Measurements from ENCODE around the gene SV2C.

Gene SV2C

DNA sequence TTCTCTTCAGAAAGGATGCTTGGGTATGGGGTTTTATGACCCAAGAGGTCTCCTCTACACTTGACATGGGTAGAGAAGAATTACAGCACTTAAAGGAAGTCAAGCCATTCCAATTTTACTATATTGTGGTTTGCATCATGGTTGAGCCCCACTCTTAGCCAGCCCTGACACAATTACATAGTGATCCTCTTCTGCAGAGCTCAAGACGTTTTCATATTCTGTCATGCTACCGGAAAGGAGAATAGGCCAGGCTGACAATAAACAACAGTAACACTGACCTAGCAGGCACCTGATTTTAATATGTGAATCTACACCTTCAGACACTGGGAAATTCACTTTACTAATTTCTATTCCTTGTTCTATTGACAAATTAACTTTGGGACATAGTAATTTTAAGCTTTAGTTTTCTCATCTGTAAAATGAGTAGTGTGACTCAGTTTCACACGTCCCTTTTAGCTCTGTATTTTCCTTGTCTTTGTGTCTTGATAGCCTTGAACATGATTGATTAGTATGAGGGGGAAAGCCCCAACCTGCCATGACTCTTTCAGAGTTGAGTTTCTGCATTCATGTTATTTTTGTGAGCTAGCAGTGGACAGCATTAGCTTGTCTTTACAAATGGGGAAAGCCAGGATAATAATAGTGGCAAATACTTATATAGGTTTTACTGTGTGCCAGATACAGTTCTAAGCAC, 83.8 kb downstream of the SV2C start:
- no peak for DNase-seq

DNA sequence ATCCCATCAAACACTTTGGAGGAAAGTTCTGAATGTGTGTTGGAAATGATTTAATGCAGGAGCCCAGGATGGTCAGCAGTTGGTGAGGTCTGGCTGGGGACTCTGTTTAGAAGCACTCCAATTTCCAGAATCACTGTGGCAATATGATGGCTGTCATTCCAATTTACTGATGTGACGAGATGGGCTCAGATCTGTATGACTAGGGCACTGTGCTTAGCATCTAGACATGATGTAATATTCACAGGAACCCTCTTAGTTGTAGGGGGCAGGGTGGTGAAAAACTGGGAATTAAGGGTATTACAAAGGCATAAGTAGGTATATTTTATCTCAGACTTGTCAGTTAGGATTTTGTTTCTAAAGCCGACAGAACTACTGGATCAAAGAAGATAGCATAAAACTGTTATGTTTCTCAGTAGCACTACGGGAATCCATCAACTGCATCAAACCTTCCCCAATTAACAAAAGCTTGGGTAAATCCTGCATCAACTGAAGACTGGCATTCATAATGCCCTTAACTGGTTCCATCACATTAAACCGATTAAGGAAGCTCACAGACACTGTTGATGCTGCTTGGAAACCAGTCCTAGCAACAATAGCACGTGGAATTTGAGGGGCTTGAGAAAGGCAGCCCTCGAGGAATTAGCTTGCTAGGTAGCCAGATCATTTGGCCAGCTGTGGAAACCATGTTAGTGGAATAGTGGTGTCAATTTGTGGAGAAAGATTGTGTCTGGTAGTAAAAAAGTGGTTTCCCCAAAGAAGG, 86.1 kb downstream of the SV2C start:
- no peak for DNase-seq

DNA sequence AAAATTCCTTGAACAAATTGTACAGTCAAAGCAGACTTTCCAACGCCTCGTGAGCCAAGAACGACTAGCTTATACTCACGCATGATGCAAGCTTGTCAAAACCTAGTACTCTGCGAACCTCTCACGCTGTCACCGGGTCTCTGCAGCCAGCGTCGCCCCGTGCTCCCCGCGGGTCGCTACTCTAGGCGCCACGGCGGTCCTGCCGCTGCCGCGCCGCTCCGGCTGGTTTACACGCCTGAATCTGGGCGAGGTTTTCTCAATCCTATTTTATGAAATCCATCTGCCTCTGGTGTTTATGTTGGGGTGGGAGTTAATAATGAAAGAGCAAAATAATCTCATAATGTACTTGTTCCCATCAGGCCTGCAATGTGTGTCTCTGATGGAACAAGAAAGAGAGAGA, 90.9 kb downstream of the SV2C start:
- no peak for DNase-seq

DNA sequence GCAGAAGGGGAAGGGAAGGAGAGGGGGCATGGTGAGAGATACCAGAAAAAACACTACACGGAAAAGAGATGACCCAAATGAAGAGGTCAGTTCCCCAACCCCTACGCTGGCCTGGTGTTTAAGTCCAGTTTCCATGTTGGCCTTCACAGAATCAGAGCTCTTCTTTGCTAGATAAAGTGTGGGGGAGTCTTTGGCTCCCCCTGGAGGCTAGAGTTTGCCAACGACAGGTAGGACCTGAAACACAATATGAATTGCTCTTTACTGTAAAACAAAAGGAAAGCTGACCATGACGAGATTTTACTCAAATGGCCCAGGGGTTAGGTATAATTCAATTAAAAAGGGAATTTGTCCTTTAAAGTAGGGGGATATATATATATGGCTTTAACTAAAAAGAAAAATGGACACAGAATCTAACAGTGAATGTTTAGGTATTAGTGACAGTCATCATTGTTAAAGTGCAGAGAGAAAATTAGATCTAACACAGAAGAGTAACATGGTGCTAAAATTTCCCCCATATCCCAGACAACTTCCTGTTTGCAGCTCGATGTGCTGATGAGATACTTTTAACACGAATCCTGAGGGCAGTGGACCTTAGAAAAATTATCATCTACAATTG, 92.0 kb downstream of the SV2C start:
- DNase-seq: no peak

DNA sequence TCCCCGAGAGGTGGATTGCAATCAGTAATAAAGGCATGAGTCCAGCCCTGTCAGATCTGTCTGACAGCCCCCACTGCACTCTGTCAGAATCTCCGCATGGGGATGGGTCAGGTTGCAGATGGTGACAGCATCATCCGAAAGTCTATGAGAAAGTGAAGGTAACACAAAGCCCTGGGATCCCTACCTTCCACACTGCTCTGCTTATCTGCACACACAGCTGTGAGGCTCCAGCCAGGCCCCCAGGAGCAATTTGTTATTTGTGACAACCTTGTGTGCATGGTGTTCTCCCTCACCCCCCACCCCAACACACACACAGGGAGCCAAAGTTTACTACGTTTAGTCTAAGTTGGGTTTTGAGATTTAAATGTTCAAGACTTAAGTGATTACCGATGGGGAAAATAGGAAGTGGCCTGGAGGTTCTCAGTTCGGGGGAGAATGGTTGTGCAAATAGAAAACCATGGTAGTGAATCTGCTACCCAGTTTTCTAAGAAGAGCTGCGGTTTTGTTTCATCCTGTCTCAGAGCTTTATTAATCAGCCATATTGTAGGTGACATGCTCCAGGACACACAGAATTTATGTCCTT, 92.7 kb downstream of the SV2C start:
- DNase-seq: no peak

DNA sequence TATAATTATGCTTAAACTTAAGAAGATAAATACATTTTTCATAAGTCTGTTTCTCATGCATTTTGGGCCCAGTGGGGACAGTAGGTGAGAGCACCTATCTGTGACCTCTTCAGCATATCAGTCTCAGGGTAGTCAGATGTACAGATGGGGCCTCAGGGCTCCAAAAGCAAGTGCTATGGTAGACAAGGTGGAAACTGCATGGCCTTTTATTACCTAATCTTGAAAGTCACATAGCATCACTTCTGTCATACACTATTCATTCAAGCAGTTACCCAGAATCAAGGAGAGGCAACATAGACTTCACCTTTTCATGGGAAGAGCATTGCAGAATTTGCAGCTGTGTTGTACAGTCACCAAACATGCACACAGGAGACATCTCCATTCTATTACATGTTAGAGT, 94.8 kb downstream of the SV2C start:
- DNase-seq: no peak

DNA sequence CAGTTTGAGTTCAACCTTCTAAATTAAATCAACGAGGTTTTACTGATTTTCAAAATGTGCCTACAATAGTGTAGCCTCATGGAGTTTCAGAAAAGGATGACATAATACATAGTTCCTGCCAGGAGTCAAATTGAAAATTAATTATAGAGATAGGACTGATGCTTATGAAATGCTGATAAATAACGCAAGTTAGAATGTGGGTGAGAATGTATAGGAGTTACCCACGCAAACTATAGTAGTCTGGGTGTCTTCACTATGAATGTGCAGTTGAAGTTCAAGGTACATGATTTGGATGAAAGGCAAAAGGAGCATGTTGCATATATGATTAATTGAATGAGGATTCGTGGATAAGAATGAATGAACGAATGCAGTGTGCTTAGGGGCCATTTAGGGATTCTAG, 95.7 kb downstream of the SV2C start:
- DNase-seq: no peak

DNA sequence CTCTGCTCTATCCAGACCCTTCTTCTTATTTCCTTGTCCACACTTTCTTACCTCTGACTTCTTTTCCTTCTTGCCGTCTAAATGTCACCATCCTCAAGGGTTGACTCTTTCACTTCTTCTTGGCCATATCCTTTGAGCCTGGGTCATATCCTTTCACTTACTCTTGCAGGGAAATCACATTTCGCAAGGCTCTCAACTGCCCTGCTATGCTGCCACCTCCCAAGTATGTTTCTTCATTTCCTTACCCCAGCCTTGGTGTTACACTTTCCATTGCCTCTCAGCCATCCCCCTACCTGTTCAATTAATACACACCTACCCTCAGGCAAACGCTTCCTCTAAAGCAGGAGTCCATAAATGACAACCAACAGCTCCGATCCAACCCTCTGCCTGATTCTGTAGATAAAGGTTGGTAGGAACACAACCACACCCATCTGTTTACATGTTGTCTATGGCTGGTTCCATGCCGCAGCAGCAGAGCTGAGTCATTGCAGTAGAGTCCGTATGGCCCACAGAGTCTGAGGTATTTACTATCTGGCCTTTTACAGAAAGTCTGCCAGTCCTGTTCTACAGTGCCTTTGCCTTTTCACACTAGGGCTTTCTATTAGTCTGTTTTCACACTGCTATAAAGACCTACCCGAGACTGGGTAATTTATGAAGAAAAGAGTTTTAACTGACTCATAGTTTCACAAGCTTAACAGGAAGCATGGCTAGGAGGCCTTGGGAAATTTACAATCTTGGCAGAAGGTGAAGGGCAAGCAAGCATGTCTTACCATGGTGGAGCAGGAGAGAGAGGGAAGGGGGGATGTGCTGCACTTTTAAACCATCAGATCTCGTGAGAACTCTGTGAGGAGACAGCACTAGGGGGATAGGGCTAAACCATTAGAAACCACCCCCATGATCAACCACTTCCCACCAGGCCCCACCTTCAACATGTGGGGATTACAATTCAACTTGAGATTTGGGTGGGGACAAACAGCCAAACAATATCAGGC, 97.9 kb downstream of the SV2C start:
- peak; percentile 53 for DNase-seq

DNA sequence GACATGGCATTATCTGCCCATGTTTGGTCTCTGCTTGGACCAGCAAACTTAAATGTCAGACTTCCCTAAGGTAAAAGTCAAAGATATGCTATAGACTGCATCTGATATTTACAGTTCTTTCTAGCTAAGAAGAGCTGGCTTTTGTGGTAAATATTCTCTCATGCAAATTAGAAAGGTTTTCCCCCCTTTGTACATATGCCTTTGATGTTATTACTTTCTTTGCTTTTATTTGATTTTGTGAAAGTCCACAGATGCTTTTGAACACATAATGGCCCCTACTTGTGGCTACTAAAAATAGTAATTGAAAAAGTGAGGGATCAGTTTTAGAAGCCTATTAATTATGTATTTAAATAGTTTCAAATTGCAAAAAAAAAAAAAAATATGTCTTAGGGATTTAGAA, 104.2 kb downstream of the SV2C start:
- no peak for DNase-seq

DNA sequence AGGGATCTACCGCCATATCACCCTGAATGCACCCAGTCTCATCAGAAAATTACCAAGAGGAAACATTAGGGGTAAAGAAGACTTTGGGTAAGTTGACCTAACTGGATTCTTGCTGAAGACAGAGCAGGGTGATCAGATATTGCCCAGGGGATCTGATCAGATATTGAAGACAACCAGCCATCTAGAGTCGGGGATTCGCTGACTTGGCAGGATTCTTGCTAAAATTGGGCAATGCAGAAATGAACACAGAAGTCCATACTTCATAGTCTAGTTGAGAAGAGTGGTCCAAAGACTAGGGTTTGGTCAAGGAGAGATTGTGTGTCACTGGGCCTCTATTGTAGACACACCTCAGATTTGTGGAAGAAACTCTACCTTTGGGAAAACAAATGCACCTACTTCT, 107.2 kb downstream of the SV2C start:
- no peak for DNase-seq

DNA sequence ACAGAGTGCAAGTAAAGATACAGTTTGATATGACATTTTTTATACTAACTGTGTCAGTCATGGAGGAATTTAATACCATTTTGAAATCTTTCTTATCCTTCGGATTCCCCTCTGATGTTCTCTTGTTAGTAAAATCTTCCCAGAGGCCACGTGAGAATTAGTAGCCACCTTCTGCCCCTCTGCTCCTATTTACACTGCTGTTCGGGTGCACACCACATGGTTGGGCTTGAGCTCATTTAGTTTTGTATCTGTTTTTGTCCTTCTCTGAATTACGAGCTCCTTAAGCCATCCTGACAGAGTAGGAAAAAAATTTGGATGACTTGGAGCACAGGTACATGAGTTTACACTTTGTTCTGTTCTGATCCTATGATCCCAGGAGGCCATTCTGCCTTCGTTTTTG, 109.7 kb downstream of the SV2C start:
- DNase-seq: no peak

DNA sequence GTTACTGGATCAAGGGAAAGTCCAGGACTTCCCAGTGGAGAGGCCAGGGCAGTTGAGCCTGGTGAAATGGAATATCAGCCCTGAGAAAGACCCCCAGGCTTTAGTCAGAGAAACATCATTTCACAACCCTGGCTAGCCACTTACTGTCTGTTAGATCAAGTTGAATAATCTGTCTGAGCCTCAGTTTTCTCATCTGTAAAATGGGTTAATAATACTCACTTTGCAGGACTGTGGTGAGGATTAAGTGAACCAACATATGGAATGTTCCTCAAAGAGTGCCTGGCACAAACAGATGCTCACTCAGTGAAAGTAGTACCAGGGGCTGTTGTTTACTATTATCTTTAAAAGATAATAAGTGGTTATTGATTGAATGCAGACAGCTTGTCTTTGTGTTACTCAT, 110.5 kb downstream of the SV2C start:
- DNase-seq: no peak

DNA sequence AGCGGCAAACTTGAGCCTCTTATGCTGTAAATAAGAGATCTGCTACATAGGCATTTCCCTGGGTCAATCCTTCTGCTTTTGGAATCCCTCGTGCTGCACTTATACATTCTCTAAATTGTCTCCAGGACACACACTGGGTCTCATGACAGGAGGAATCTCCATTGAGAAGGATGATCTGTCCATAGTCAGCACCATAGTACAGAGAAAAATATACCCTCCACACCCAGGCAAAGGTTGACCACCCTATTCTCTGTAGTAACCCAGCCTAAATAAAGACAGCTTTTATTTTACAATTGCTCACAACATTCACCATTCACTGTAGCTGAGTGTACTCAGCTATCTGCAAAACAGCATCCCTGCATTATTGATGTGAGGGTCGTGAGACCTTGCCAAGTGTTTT, 111.2 kb downstream of the SV2C start:
- DNase-seq: no peak

DNA sequence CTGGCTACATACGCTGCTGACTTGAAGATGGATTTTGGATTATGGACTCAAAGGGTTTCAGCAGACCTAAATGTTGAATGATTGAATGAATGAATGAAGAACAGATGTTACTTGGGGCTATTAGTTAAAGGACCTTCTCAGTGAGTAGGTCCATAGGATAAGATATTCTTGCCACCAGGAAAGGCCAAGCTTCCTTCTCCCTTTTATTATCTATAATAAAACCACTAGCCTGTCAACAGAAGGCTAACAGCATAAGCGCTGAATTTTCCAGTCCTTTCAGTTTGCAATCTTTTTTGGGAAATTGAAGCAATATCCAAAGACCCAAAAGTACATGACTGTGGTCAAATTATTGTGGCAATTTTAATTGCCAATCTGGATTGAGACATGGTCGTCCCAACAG, 113.3 kb downstream of the SV2C start:
- no peak for DNase-seq

DNA sequence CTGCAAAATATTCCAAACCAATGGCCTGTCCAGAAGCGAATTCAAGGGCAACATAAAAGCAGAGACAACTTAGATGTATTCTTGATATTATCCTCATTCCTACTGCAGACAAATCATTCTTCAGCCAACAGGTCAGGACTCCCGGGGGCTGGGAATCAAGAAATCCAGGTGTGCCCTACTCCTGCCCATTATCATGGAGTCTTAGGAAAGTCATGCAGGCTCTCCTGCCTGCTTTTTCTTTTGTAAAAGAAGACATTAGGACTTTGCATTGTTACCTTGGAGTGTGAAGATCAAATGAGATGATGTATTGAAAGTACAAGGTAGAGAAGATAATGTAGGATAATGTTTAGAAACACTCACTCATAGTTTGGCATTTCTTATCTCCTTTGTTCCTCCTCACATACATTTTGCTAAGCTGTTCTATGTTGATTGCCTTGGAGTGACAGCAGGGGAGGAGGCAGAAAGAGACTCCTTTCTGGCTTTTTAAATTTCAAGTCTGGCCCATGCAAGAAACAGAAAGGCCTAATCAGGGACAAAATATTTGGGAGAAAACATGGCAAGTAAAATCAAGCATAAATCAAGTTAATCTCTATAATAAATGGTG, 113.8 kb downstream of the SV2C start:
- no peak for DNase-seq

DNA sequence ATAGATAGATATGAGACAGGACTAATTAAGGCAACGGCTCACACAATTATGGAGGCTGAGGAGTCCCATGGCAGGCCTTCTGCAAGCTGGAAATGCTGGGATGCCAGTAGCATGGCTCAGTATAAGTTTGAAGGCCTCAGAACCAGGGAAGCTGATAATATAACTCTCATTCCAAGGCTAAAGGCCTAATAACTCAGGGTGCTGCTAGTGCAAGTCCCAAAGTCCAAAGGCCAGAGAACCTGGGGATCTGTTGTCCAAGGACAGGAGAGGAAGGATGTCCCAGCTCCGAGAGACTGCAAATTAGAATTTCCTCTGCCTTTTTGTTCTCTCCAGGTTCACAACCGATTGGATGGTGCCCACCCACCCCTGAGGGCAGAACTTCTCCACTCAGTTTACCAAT, 114.5 kb downstream of the SV2C start:
- no peak for DNase-seq

DNA sequence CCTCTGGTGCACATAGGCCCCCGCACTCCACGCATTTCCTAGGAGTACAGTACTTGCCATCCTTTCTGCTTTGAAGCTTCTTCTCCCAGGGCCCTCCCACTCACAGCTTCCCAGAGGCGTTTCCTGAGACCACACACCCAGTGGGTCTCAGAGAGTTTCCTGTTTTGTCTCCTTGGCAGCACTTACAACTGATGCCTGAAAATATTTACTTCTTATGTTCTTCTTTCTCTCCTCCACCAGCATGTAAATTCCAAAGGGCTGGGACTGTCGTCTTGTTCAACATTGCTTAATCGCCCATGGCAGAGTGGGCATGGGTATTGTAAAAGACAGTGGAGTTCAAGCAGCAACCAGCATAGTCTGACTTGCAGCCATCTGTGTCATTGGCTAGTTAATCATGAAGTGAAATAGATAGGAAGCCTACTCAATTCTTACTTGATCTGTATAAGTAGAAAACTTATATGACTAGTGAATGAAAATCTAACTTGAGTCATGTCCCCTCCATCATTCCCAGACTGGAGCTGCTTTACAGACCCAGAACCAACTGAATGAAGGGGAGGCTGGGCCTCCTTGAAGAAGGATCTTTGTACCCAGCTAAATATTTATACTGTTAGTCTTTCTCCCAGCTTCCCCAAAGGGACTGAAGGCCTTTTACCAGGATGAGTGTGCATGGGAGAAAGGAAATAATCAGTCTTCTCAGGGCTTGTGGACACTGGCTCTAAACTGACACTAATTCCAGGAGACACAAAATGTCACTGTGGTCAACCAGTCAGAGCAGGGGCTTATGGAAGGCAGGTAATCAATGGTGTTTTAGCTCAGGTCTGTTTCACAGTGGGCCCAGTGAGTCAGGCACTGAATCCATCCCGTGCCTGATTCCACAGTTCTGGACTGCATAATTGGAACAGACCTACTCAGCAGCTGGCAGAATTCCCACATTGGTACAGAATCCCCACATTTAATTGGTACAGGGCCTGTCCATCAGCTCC, 116.4 kb downstream of the SV2C start:
- no peak for DNase-seq

DNA sequence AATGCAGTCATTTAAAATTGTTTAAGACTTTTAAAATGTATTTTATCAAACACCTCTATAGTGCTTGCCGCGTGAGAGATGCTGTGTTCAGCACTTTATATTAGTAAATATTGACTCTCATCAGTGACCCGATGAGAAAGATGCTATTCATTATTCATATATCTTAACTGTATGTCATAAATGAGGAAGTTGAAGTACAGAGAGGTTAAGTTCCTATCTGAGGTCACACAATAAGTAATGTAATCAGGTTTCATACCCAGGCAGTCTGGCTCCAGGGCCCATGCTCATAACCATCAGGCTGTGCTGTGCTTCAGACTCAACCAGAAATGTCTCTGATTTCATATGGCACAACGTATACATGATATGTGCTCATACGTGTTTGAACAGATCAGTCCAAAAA, 119.0 kb downstream of the SV2C start:
- no peak for DNase-seq

DNA sequence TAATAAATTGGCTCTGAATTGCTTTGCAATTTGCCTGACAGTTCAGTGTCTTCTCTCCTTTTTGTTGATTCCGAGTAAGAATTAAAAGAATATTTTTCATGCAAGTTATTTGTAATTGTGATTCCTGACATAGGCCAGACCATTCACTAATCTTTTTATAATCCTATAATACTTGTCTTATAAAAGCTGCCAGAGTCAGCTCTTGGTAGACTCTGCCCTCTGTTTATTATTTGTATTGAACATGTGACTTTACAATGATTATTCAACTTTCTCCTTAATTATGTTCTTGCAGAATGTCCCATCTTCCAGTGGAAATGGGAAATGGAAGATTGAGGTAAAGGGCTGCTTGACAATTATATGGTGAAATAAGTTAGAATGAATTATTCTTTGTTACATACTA, 121.0 kb downstream of the SV2C start:
- DNase-seq: no peak

DNA sequence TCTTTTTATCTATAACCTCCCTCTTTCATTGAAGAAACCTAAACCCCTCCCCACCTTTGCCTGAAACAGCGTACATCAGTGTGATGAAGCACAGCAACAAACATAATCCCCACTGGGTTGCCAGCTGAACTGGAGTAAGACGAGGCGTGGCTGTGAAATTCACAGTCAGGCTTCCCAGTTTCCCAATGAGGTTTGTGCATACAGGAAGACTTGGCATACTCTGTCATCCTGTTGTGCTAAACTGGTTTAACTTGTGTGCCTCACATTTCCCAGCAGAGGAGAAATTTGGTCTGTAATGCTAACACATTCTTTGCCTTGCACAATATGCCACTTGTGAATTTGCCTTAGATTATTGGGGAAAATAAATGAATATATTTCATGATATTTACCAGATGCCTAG, 121.5 kb downstream of the SV2C start:
- no peak for DNase-seq

DNA sequence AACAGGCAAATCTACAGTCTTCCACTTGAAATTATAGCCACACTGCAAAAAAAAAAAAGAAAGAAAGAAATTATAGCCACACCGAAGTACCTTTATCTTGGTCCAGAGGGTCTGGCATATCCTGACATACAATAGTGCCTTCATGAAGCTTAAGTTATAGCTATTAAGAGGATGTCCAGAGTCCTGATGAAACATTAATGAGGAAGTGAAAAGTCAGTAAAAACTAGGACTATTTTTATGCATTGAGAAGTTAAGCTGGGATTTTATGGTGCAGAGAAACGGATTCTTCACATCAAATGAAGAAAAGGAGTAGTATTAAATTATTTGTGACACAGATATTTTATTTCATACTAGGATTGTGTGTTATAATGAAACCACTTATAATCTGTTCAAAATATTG, 123.9 kb downstream of the SV2C start:
- no peak for DNase-seq

Data from SIG-M5 (cell line).